ENCODE measurements around the gene INTS6. TPM values are rescaled to one million over a fixed set of nuclear protein-coding genes. Genes with fewer than 3 reads are reported as not detected.

The INTS6 gene
- total and polyA plus RNA-seq, 2 donors (not counting 1 experiment from before 2014, with no cell fraction given): 15.4 to 74.7 TPM

DNA sequence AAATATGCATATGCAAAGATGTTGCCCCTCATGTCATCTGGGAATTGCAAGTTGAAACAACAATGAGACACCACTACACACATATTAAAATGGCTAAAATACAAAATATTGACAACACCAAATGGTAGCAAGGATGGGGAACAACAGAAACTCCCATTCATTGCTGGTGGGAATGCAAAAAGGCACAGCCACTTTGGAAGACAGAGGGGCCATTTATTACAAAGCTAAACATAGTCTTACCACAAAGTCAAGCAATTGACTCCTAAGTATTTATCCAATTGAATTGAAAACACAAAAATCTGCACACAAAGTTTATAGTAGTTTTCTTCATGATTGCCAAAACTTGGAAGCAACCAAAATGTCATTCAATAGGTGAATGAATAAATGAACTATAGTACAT is 119.4 kb downstream of the INTS6 start:
- no peak overlapping the region for H3K9ac ChIP-seq (ENCODE audit: low read length)
- no peaks in the 10 kb centered on the region for H3K9me3 Mint-ChIP-seq (ENCODE audit: insufficient read depth)
- H3K27ac ChIP-seq (ENCODE audit: low read length in 2 of 2): no peak overlapping the region
- no peaks in the 10 kb centered on the region for H4K20me1 ChIP-seq (ENCODE audit: control insufficient read depth, insufficient read depth, low read length, poor library complexity, severe bottlenecking)
- ChIA-PET CTCF (no interaction called here), POLR2A (no interaction called here)
- ATAC-seq (ENCODE audit: low read depth) (no peak), DNase-seq (no peak)
- no peak overlapping the region for H3K4me3 Mint-ChIP-seq
- H3K4me3 ChIP-seq (ENCODE audit: control extremely low read depth in 1 of 5, extremely low read depth in 1 of 5, insufficient read depth in 1 of 5, low read depth in 2 of 5, low read length in 4 of 5): no peak overlapping the region
- intact Hi-C loops (cut with micrococcal nuclease): no loop called here
- H3K4me2 ChIP-seq (replicated peaks; ENCODE audit: low read depth, low read length, poor library complexity, severe bottlenecking): no peak overlapping the region
- H3K9me3 ChIP-seq (ENCODE audit: control extremely low read depth in 1 of 3, control insufficient read depth in 2 of 3, insufficient read depth in 1 of 3, low read length in 2 of 3): no peaks in the 10 kb centered on the region
- peaks cover 12% of the 10 kb centered on the region for H3K4me1 Mint-ChIP-seq
- TF ChIP-seq EZH2 (IDR thresholded peaks at IDR 0.05; ENCODE audit: borderline replicate concordance, insufficient read depth, low read depth, low read length, poor library complexity, severe bottlenecking): no peak
- TF ChIP-seq, protein P1, sequence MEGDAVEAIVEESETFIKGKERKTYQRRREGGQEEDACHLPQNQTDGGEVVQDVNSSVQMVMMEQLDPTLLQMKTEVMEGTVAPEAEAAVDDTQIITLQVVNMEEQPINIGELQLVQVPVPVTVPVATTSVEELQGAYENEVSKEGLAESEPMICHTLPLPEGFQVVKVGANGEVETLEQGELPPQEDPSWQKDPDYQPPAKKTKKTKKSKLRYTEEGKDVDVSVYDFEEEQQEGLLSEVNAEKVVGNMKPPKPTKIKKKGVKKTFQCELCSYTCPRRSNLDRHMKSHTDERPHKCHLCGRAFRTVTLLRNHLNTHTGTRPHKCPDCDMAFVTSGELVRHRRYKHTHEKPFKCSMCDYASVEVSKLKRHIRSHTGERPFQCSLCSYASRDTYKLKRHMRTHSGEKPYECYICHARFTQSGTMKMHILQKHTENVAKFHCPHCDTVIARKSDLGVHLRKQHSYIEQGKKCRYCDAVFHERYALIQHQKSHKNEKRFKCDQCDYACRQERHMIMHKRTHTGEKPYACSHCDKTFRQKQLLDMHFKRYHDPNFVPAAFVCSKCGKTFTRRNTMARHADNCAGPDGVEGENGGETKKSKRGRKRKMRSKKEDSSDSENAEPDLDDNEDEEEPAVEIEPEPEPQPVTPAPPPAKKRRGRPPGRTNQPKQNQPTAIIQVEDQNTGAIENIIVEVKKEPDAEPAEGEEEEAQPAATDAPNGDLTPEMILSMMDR (IDR thresholded peaks at IDR 0.05): no peak
- H3K27me3 Mint-ChIP-seq: no peaks in the 10 kb centered on the region
- no peaks in the 10 kb centered on the region for H3K36me3 ChIP-seq (replicated peaks in 1 of 2; ENCODE audit: control extremely low read depth in 1 of 2, control insufficient read depth in 1 of 2, extremely low read depth in 1 of 2, insufficient read depth in 2 of 2, low read length in 1 of 2)
- no peak overlapping the region for H3K27ac Mint-ChIP-seq
- H3K79me2 ChIP-seq (ENCODE audit: control insufficient read depth, insufficient read depth, low read length): no peaks in the 10 kb centered on the region
- H3K27me3 ChIP-seq (replicated peaks in 1 of 4; ENCODE audit: control extremely low read depth in 1 of 4, control insufficient read depth in 3 of 4, insufficient read depth in 4 of 4, low read length in 3 of 4): no peaks in the 10 kb centered on the region
- no peak overlapping the region for H2AFZ ChIP-seq (ENCODE audit: insufficient read depth, low read depth, low read length, poor library complexity, severe bottlenecking)
- peaks cover 8 to 16% of the 10 kb centered on the region in 2 donors for H3K4me1 ChIP-seq (ENCODE audit: control insufficient read depth in 2 of 2, insufficient read depth in 2 of 2, low read length in 2 of 2)

DNA sequence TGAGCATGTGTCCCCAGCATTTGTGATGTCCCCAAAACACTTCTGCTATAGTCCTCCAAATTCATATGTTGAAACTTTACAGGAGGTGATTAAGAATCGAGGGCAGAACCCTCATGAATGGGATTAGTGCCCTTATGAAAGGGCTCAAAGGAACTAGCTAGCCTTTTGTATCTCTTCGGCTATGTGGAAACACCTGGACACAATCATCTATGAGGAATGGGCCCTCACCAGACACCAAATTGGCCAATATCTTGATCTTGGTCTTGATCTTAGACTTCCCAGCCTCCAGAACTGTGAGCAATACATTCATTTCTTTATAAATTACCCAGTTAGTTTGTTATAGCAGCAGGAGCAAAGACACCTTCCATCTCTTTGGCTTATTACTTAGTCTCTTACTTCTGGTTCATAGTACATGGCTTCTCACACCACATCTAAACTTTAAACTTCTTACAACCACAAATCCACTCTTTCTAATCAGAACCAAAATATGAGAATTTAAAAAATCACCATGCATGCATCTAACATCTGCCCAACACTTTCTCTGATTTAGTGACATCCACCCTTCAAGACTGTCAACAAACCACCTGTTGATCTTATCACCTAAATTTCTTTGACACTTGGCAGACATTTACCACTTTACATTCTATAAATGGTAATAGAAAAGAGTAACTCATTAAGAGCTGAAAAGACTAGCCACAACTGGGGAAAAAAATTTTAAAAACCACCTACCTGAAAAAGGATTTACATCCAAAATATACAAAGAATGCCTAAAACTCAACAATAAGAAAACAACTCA is 120.1 kb downstream of the INTS6 start:
- ATAC-seq (ENCODE audit: low read depth) (no peak), DNase-seq (no peak)
- H3K4me2 ChIP-seq (replicated peaks; ENCODE audit: low read depth, low read length, poor library complexity, severe bottlenecking): no peak overlapping the region
- H3K27ac Mint-ChIP-seq: no peak overlapping the region
- no peak overlapping the region for H2AFZ ChIP-seq (ENCODE audit: insufficient read depth, low read depth, low read length, poor library complexity, severe bottlenecking)
- no peaks in the 10 kb centered on the region for H3K27me3 ChIP-seq (replicated peaks in 1 of 4; ENCODE audit: control extremely low read depth in 1 of 4, control insufficient read depth in 3 of 4, insufficient read depth in 4 of 4, low read length in 3 of 4)
- no peaks in the 10 kb centered on the region for H3K27me3 Mint-ChIP-seq
- H3K4me1 ChIP-seq (ENCODE audit: control insufficient read depth in 2 of 2, insufficient read depth in 2 of 2, low read length in 2 of 2): peaks cover 8 to 16% of the 10 kb centered on the region in 2 donors
- H3K9me3 ChIP-seq (ENCODE audit: control extremely low read depth in 1 of 3, control insufficient read depth in 2 of 3, insufficient read depth in 1 of 3, low read length in 2 of 3): no peaks in the 10 kb centered on the region
- H4K20me1 ChIP-seq (ENCODE audit: control insufficient read depth, insufficient read depth, low read length, poor library complexity, severe bottlenecking): no peaks in the 10 kb centered on the region
- no peak overlapping the region for H3K4me3 ChIP-seq (ENCODE audit: control extremely low read depth in 1 of 5, extremely low read depth in 1 of 5, insufficient read depth in 1 of 5, low read depth in 2 of 5, low read length in 4 of 5)
- H3K79me2 ChIP-seq (ENCODE audit: control insufficient read depth, insufficient read depth, low read length): no peaks in the 10 kb centered on the region
- 100% methylated on average over 1 of the region's 2 CpGs for WGBS (ENCODE audit: insufficient coverage)
- no peaks in the 10 kb centered on the region for H3K9me3 Mint-ChIP-seq (ENCODE audit: insufficient read depth)
- H3K4me1 Mint-ChIP-seq: peaks cover 12% of the 10 kb centered on the region
- no peak overlapping the region for H3K4me3 Mint-ChIP-seq
- no peaks in the 10 kb centered on the region for H3K36me3 ChIP-seq (replicated peaks in 1 of 2; ENCODE audit: control extremely low read depth in 1 of 2, control insufficient read depth in 1 of 2, extremely low read depth in 1 of 2, insufficient read depth in 2 of 2, low read length in 1 of 2)
- ChIA-PET POLR2A (no interaction called here), CTCF (no interaction called here)
- TF ChIP-seq, protein P1 (IDR thresholded peaks at IDR 0.05): no peak
- TF ChIP-seq EZH2 (IDR thresholded peaks at IDR 0.05; ENCODE audit: borderline replicate concordance, insufficient read depth, low read depth, low read length, poor library complexity, severe bottlenecking): no peak
- intact Hi-C loops (cut with micrococcal nuclease): no loop called here
- no peak overlapping the region for H3K27ac ChIP-seq (ENCODE audit: low read length in 2 of 2)
- H3K9ac ChIP-seq (ENCODE audit: low read length): no peak overlapping the region

Data from B cell (primary cell).